ENCODE measurements around the gene AP2S1. TPM values are rescaled to one million over a fixed set of nuclear protein-coding genes. Genes with fewer than 3 reads are reported as not detected.

The AP2S1 gene
- total and polyA plus RNA-seq, 2 of the 8 experiments (the other 6 are each of a cell fraction or from before 2014, with no cell fraction given) = 195 to 211 TPM

DNA sequence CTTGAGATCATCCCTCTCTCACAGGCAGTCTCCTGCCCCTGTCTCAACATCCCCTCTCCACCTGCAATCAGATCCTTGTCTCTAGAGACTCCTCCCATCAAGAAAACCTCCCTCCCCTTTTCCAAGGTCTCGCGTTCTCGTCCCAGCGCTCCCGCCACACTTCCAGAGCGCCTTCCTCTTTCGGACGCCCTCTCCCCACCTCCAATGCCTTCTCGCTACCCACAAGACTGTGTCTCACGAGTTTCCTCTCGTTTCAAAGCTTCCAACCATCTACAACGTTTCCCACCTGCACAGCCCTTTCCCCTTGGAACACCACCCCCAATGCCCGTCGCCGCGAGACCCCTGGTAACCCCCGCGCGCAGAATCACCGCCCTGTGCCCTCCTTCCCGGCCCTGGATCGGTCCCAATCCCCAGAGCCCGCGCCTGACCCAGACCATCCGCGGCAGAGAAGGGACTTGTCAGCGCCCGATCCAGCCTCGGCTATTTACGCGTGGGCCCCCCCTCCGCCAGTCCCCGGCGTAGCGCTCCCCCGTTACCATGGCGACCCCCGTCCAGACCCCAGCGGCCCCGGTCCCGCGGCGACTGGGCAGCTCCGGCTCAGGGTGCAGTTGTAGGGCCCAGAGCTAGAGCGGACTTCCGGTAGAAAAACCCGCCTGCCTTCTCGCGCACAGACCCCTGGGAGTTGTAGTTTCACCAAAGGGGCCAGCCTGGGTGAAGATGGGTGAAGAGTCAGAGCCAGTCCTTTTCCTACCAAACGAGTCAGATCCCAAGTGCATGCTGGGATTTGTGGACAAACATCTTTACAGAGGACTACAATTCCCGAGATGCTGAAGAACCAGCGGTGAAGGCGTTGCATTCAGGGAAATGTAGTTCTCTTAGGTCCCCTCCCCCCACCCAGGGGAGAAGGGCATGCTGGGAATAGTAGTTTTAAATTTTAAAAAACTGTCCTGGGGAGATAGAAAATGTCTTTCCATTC is at the start of gene AP2S1 (continued):
- TF ChIP-seq, protein P1, sequence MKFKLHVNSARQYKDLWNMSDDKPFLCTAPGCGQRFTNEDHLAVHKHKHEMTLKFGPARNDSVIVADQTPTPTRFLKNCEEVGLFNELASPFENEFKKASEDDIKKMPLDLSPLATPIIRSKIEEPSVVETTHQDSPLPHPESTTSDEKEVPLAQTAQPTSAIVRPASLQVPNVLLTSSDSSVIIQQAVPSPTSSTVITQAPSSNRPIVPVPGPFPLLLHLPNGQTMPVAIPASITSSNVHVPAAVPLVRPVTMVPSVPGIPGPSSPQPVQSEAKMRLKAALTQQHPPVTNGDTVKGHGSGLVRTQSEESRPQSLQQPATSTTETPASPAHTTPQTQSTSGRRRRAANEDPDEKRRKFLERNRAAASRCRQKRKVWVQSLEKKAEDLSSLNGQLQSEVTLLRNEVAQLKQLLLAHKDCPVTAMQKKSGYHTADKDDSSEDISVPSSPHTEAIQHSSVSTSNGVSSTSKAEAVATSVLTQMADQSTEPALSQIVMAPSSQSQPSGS (IDR thresholded peaks at IDR 0.05; ENCODE audit: low read length) = peak; percentile 25
- no peak for TF ChIP-seq SIRT6 (IDR thresholded peaks at IDR 0.05; ENCODE audit: low read length)
- peak; percentile 84; the same call in 1 of the 2 replicates for TF ChIP-seq GABPA (IDR thresholded peaks at IDR 0.05; ENCODE audit: borderline replicate concordance, insufficient read depth, low read length)
- TF ChIP-seq CHD1 (IDR thresholded peaks at IDR 0.05; ENCODE audit: low read depth, low read length) = no peak
- TF ChIP-seq TCF12 (IDR thresholded peaks at IDR 0.05; ENCODE audit: low read depth, low read length) = 0 out of 2 replicates have a peak, but pooled peaks have one; percentile 78
- peak; percentile 100 for TF ChIP-seq SIX5 (IDR thresholded peaks at IDR 0.05; ENCODE audit: low read depth, low read length)
- TF ChIP-seq, protein P2, sequence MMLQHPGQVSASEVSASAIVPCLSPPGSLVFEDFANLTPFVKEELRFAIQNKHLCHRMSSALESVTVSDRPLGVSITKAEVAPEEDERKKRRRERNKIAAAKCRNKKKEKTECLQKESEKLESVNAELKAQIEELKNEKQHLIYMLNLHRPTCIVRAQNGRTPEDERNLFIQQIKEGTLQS (IDR thresholded peaks at IDR 0.05; ENCODE audit: insufficient read depth, low read depth, low read length) = peak; percentile 56; the same call in 1 of the 2 replicates
- peak; percentile 91 for TF ChIP-seq TAF1 (IDR thresholded peaks at IDR 0.05; ENCODE audit: low read depth, low read length)
- TF ChIP-seq KDM1A (IDR thresholded peaks at IDR 0.05; ENCODE audit: borderline replicate concordance, low read length) = no peak
- no peak for TF ChIP-seq MAFK (IDR thresholded peaks at IDR 0.05; ENCODE audit: low read depth, low read length)
- 0 out of 2 replicates have a peak, but pooled peaks have one; percentile 34 for TF ChIP-seq MAX (IDR thresholded peaks at IDR 0.05)
- no peak for TF ChIP-seq JUN (IDR thresholded peaks at IDR 0.05; ENCODE audit: low read depth, low read length)
- TF ChIP-seq FOSL1 (IDR thresholded peaks at IDR 0.05; ENCODE audit: insufficient read depth, low read depth, low read length) = no peak
- TF ChIP-seq NANOG (IDR thresholded peaks at IDR 0.05; ENCODE audit: insufficient read depth, low read depth, low read length, poor library complexity, severe bottlenecking) = no peak
- peak; percentile 89 for TF ChIP-seq PHF8 (conservative IDR thresholded peaks at IDR 0.05; ENCODE audit: low read depth, low read length)
- no peak for TF ChIP-seq RNF2 (IDR thresholded peaks at IDR 0.05; ENCODE audit: borderline replicate concordance, low read depth, low read length, missing control alignments, poor library complexity, severe bottlenecking)
- TF ChIP-seq RFX5 (IDR thresholded peaks at IDR 0.05; ENCODE audit: borderline replicate concordance, low read depth, low read length) = no peak
- TF ChIP-seq POLR2AphosphoS5 (IDR thresholded peaks at IDR 0.05; ENCODE audit: low read depth, low read length) = peak; percentile 98
- TF ChIP-seq TEAD4 (IDR thresholded peaks at IDR 0.05; ENCODE audit: low read depth, low read length) = peak; percentile 60; the same call in 1 of the 2 replicates

Measured in H1 (cell line).